GM12872 (cell line): Measurements from ENCODE around the gene ACTL7B.

Experiments
- CTCF ChIP-seq: IDR thresholded peaks from 3 replicates; pipeline ENCODE4 v1.5.1; 2011; ENCODE audit warnings: low read depth, mild to moderate bottlenecking, low read length, moderate library complexity; ENCODE audit not compliant: insufficient read depth

Gene ACTL7B

GRCh38 chr9:108836781-108837180 lies 19.0 kb downstream of the ACTL7B start:
- TF ChIP-seq CTCF: no peak

- no peak for TF ChIP-seq CTCF
Observed at GRCh38 chr9:108836319-108836718, 19.5 kb downstream of the ACTL7B start.

GRCh38 chr9:108835831-108836230 lies 20.0 kb downstream of the ACTL7B start:
- TF ChIP-seq CTCF: no peak

- TF ChIP-seq CTCF: no peak
Observed at GRCh38 chr9:108834959-108835665, 20.7 kb downstream of the ACTL7B start.

GRCh38 chr9:108832179-108832500 lies 23.6 kb downstream of the ACTL7B start:
- no peak for TF ChIP-seq CTCF

GRCh38 chr9:108831496-108832178 lies 24.1 kb downstream of the ACTL7B start:
- no peak for TF ChIP-seq CTCF

- TF ChIP-seq CTCF: no peak
Observed at GRCh38 chr9:108830272-108830671, 25.5 kb downstream of the ACTL7B start.
